GM18951 (cell line): ENCODE measurements around the gene ZNF697.

Experiments
- POLR2A ChIP-seq: IDR thresholded peaks from 4 replicates; pipeline ENCODE4 v1.6.1; 2011; ENCODE audit warnings: mild to moderate bottlenecking; ENCODE audit not compliant: insufficient read length, insufficient read depth; ENCODE audit errors: extremely low read depth
- in situ Hi-C: fragments of 300-500 bp; cut with MboI; formaldehyde crosslinking; loops from one replicate; pipeline ENCODE4 v1.12.0; 2022; ENCODE audit warnings: low sequenced_read_pairs, mixed read lengths, inconsistent platforms; ENCODE audit not compliant: unreplicated experiment

ZNF697 gene

DNA sequence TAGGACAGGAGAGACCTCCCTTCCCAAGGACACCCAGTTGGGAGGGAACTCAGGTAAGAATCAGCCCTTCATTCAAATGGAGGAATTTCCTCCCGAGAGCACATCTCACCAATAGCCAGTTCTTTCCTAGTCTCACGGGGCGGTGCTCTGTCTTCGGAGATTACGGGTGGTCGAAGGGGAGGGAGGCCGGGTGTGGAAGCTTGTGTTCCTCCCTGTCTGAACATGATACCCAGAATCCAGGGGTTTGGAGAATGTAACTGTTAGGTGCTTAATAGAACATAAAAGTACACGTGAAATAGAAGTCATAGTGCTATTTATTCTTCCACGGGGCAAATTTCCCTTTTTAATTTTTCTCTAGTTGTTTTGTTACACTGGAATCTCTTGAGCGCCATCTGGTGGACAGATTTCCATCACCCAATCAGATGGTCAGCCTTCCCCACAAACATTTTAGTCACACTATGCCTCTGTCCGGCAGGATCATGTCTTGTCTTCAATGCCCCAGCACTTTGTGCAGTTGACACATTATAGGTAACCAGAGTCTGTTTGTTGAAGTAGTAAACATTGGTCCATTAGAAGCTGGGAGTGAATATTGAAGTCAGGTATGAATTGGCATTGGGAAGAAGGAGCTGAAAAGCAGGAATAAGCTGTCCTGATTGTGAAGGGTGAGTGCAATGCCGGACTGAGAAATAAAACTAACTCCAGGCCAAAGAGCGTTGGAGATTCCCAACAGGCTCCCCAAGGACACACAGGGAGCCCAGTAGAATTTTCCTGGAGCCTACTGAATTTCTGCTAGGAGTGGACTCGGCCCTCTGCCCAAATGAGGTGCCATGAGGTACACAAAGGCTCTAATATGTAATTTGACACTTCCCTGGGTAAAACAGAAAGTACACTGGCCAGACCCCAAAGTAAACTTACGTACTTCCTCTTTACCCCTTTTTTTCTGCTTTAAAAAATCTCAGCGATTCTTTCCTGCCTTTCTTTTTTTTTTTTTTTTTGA, 27.6 kb upstream of the ZNF697 start:
- in situ Hi-C loops: no loop called here
- TF ChIP-seq POLR2A: no peak

DNA sequence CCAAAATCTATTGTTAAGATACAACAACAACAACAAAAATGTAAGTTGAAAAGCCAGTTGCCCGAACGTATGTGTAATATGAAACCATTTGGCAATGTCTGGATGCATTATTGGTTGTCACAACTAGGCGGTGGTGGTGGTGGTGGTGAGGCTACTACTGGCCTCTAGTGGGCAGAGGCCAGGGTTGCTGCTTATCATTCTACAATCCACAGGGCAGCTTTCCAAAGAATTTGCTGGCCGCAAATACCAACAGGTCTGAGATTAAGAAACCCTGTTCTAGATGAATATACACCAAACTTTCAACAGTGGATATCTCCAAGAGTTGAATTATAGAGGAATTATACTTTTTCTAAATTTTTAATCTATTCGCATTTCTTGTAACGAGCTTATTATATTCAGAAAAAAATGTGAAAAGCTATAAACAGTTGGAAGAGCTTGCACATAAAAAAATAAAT, 26.8 kb upstream of the ZNF697 start:
- in situ Hi-C loops: no loop called here
- no peak for TF ChIP-seq POLR2A

DNA sequence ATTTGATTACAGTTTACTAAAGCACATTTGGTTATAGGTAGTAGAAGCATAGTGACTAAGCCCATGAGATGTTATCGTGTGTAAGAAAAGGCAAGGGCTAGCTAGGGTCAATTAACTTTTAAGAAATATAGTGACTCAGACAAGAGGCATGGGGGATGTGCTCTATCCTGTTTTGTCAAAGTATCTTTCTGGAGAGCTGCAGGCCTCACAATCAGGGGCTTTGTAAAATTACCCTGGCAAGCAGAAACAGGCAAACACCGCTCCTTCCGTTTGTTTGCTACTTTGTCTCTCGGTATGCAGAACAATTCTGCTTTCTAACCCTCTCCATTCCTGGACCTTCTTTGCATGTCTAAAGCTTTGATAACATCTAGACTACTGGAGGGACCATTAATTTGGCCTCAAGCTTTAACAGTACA, 26.1 kb upstream of the ZNF697 start:
- in situ Hi-C loops: no loop called here
- TF ChIP-seq POLR2A: no peak

DNA sequence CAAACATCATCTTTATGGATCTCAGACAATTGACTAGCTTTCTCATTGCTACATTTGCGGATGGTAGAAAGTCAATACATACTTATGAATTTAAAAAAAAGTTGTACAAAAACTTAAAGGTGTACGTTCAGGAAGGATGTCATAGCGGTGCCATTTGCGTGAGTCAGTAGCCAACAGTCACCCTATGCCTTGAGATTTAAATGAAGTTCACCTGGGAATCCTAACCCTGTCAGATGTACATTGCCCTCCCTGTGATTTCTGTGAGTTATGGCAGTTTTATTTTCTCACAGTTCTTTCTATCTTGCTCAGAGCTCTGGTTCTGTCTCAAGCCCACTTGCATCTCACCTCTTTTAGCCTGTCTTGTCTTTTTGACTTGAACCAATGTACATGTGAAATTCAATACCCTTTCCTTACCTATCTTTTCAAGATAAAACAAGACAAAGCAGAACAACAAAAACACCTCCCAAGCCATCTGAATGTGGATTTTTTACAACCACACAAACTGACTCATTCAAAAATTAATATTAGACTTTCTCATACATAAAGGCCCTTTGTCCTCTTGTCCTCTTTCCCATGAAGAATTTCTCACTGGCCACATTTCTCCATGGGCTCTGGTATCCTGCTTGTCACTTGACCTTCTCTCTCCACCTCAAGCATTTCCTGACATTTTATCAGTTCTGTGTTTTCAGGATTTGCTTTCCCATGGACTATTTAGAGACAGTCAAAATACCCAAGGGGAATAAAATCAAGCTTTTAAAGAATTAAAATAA, 25.3 kb upstream of the ZNF697 start:
- in situ Hi-C loops: no loop called here

DNA sequence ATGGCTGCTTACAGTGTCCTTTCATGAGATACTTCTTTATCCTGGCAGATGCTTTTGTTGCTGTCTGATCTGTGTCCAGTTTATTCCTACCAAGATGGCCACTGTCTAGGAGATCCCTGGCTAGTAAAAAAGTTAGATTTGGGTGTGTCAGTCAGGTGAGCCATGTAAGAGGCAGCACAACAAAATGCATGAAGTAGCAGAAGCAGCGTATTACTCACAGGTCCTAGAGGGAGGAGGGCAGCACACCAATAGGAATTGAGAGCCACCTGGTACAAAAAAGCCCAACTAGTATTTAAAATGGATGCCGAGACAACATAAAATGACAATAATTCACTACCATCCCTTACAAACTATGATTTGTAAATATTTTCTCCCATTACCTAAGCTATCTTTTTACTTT, 22.8 kb upstream of the ZNF697 start:
- in situ Hi-C loops: no loop called here
- no peak for TF ChIP-seq POLR2A

More for the DNA sequence above, 25.3 kb upstream of the ZNF697 start:
- no peak for TF ChIP-seq POLR2A

DNA sequence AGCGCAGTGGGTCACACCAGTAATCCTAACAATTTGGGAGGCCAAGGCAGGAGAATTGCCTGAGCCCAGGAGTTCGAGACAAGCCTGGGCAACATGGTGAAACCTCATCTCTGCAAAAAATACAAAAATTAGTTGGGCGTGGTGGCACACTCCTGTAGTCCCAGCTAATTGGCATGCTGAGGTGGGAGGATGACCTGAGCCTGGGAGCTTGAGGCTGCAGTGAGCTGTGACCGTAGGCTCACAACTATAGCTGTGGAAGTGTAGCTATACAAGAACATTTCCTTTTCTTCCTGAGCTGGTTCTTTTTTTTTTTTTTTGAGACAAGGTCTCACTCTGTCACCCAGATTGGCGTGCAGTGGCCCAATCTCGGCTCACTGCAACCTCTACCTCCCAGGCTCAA, 19.1 kb upstream of the ZNF697 start:
- TF ChIP-seq POLR2A: no peak
- in situ Hi-C loops: no loop called here

DNA sequence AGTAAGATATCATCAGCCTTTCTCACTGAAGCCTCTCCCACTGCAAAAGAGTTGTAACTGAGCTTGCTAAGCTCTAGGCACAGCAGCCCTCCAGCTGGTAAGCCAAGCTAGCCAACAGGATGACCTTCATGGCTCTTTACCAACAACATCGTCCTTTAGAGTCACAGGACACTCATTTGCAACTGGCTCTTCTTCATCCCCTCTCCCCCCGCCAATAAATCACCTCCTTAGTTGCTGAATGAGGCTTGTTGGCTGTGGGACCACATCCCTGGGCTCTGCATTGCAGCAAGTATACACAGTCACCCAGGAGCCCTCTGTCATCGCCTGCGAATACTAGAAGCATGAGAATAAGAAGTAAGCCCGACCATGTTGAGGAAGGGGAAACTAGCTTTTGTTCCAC, 16.0 kb upstream of the ZNF697 start:
- no peak for TF ChIP-seq POLR2A
- in situ Hi-C loops: no loop called here

DNA sequence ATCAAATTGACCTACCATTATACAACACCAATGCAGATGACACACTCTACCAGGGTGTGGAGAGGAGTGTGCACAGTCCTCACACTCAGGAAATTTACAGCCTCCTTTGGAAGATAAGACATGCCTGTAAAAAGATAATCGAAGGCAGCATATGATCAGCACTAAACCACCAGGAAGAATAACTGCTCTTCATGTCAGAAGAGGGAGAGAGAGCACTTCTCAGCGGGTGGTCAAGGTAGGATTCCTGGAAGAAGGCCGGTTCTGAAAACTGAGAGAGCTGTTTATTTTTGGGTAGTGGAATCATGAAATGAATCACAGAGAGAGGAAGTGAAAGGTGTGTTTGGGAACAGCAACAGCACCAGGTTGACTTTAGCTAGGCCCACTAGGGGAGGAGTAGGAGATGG, 14.0 kb upstream of the ZNF697 start:
- no peak for TF ChIP-seq POLR2A
- in situ Hi-C loops: no loop called here

DNA sequence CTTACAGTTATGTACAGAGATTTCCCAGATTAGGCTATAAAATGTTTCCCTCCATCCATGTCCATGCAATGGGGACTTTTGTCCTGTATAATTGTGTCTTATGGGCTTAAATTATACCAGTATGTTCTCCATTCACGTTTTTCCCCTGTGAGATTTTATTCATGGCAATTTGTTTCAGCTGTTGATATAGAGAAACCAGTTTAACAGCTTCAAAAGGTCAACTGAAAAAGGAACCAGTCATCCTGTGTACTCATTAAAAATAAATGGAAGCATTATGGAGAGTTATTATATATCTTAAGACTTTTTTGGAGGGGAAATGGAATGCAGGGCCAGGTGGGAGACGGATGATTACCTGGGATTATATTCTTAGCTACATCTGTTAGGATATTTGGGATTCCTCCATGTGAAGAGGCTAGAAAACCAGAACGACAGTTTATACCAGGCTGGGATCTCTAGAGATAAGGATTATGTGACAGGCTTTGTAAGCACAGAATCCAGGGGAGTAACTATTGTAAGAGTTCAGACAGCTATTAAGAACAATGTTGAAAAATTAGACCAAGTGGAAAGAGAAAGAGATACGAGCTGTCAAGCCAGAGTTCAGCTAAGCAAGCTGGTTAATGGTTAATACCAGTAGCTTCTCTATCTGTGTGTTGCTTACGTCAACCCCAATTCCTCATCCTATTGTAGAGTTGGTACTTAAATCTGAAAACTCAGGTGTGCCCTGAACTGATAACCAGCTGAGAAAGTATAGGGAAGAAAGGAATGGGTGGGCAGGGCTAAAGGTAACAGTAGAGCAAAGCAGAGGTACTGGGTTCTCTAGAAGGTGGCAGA, 12.4 kb upstream of the ZNF697 start:
- no peak for TF ChIP-seq POLR2A
- in situ Hi-C loops: no loop called here

DNA sequence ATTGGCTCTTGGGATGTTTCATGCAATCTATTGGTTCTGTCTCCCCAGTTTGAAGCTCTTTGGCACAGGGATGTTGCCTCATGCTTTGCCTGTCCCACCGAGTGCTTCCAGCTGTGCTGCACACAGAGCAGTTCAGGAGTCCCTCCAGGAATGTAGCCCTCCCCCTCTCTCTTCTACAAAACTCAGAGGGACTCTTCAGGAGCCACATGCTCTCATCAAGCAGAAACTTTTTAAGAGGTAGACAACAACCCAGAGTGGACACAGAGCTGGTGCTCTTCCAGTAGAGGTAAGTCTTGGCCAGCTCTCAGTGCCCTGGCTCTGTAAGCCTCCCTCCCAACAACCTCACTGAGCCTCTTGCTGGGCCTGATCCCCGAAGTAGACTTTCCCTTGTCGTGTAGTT, 11.6 kb upstream of the ZNF697 start:
- in situ Hi-C loops: no loop called here
- TF ChIP-seq POLR2A: no peak

DNA sequence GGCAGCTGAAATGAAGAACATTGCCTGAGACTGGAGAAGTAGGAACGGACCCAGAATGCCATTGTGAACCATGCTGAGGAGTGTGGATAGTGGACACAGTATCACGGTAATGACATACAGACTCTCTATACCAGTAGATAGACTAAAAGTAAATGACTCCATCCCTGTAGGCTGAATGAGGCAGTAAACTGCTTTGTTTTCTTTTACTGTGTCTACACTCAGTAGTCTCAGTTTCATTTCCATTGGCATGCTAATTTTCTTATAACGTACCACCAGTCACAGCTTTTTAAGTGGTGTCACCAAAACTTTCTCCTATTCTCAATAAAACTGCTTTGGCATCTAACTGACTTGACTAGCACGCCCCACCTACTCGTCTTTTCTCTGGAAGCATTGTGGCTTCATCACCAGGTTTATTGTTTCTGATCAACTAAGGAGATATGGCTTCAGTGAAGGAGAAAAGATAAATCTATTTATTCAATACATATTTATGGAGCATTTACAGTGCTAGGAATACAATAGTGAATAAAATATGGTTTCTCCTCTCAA, 8.4 kb upstream of the ZNF697 start:
- in situ Hi-C loops: no loop called here
- no peak for TF ChIP-seq POLR2A

DNA sequence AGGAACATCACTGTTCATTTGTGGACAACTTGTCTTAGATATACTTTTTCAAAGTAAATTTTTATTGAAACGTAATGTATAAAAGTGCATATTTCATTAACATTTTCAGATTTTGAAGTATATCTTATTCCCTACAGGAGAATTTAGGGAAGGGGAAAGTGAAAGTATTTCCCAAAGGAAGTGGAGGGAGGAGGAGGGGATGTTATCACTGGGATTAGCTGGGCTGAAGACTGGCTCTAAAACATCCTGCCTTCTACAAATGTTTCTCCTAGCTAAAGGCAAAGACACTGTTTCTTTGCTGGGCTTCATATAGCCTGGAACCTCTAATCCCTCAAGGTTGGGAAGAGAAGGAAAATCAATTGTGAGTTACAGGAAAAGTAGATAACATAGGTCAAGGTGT, 7.1 kb upstream of the ZNF697 start:
- in situ Hi-C loops: no loop called here
- TF ChIP-seq POLR2A: no peak

DNA sequence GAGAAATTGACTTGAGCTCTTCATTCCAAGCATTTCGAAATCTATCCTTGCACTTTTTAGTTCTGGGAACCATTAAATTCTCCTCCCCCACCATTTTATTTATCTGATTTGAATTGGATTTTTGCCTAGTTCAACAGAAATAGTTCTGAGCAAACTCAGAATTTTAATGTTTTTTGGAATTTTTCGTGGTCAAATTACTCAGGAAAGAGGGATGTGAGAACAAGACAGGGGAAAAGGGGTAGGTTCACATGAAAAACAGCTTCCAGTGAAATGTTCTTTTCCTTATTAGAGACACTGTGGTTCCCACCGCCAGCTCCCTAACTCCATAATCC, 5.7 kb upstream of the ZNF697 start:
- in situ Hi-C loops: loop anchor here (5.0 kb wide), 1 partner anchor 37 kb away; no protein-coding TSS in a partner anchor
- TF ChIP-seq POLR2A: no peak
